Measurements from ENCODE around the gene MTARC2. TPM values are rescaled to one million over a fixed set of nuclear protein-coding genes. Genes with fewer than 3 reads are reported as not detected.

Gene MTARC2
- total and polyA plus RNA-seq, 2 of the 13 experiments (the other 11 are each of a cell fraction or from before 2014, with no cell fraction given): 8.5 to 10.1 TPM

- TF ChIP-seq, protein P1, sequence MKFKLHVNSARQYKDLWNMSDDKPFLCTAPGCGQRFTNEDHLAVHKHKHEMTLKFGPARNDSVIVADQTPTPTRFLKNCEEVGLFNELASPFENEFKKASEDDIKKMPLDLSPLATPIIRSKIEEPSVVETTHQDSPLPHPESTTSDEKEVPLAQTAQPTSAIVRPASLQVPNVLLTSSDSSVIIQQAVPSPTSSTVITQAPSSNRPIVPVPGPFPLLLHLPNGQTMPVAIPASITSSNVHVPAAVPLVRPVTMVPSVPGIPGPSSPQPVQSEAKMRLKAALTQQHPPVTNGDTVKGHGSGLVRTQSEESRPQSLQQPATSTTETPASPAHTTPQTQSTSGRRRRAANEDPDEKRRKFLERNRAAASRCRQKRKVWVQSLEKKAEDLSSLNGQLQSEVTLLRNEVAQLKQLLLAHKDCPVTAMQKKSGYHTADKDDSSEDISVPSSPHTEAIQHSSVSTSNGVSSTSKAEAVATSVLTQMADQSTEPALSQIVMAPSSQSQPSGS (CRISPR knock-in tag; IDR thresholded peaks at IDR 0.05): no peak
- TF ChIP-seq ZNF44 (CRISPR knock-in tag; IDR thresholded peaks at IDR 0.05) (peak; percentile 70; the same call in 1 of the 2 replicates), CREB1 (IDR thresholded peaks at IDR 0.05) (no peak), CREB1 (CRISPR knock-in tag; IDR thresholded peaks at IDR 0.05) (0 out of 2 replicates have a peak, but pooled peaks have one; percentile 62), CCDC6 (CRISPR knock-in tag; IDR thresholded peaks at IDR 0.05) (0 out of 2 replicates have a peak, but pooled peaks have one; percentile 12), RXRA (CRISPR knock-in tag; IDR thresholded peaks at IDR 0.05) (no peak), KLF15 (CRISPR knock-in tag; IDR thresholded peaks at IDR 0.05; ENCODE audit: borderline replicate concordance) (no peak), MAFK (conservative IDR thresholded peaks at IDR 0.05 in 1 of 2, IDR thresholded peaks at IDR 0.05 in 1 of 2; ENCODE audit: low read length in 2 of 2) (no peak), ZNF574 (CRISPR knock-in tag; IDR thresholded peaks at IDR 0.05) (no peak), ZFP1 (CRISPR knock-in tag; IDR thresholded peaks at IDR 0.05) (no peak), ZNF850 (CRISPR knock-in tag; conservative IDR thresholded peaks at IDR 0.05) (no peak), SAFB2 (CRISPR knock-in tag; IDR thresholded peaks at IDR 0.05; ENCODE audit: borderline replicate concordance, low read depth) (no peak), NKX3-1 (CRISPR knock-in tag; IDR thresholded peaks at IDR 0.05) (no peak), ZNF790 (CRISPR knock-in tag; IDR thresholded peaks at IDR 0.05; ENCODE audit: borderline replicate concordance) (no peak), SNRNP70 (IDR thresholded peaks at IDR 0.05; ENCODE audit: low read depth, low read length) (no peak), ZNF703 (CRISPR knock-in tag; IDR thresholded peaks at IDR 0.05; ENCODE audit: borderline replicate concordance) (no peak), ZNF839 (CRISPR knock-in tag; IDR thresholded peaks at IDR 0.05; ENCODE audit: borderline replicate concordance) (0 out of 2 replicates have a peak, but pooled peaks have one; percentile 21), GFI1 (CRISPR knock-in tag; IDR thresholded peaks at IDR 0.05; ENCODE audit: borderline replicate concordance) (peak; percentile 35; the same call in 1 of the 2 replicates), RARG (CRISPR knock-in tag; IDR thresholded peaks at IDR 0.05; ENCODE audit: low read depth) (no peak), GABPA (IDR thresholded peaks at IDR 0.05; ENCODE audit: low read depth, low read length) (no peak), GABPA (CRISPR knock-in tag; IDR thresholded peaks at IDR 0.05; ENCODE audit: low read depth) (no peak), PBX3 (CRISPR knock-in tag; IDR thresholded peaks at IDR 0.05; ENCODE audit: borderline replicate concordance) (no peak), SETDB1 (CRISPR knock-in tag; IDR thresholded peaks at IDR 0.05; ENCODE audit: borderline replicate concordance) (no peak)
- TF ChIP-seq, protein P2, sequence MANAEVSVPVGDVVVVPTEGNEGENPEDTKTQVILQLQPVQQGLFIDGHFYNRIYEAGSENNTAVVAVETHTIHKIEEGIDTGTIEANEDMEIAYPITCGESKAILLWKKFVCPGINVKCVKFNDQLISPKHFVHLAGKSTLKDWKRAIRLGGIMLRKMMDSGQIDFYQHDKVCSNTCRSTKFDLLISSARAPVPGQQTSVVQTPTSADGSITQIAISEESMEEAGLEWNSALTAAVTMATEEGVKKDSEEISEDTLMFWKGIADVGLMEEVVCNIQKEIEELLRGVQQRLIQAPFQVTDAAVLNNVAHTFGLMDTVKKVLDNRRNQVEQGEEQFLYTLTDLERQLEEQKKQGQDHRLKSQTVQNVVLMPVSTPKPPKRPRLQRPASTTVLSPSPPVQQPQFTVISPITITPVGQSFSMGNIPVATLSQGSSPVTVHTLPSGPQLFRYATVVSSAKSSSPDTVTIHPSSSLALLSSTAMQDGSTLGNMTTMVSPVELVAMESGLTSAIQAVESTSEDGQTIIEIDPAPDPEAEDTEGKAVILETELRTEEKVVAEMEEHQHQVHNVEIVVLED (CRISPR knock-in tag; IDR thresholded peaks at IDR 0.05; ENCODE audit: borderline replicate concordance): no peak
Observed at GRCh38 chr1:220747437-220748088, 559 bp upstream of the MTARC2 start (continued).

Measured in HepG2 (cell line).